Neural cell (in vitro differentiated cells): ENCODE results near the gene SFTPA2. TPM values are rescaled to one million over a fixed set of nuclear protein-coding genes. Genes with fewer than 3 reads are reported as not detected.

Experiments used
- H2AFZ ChIP-seq: fragments of 200-600, 300-800 bp; sonication (generic), shearing (Covaris generic); 2 replicates; pipeline ENCODE4 v1.6.0; 2014; ENCODE audit warnings: low read depth, mild to moderate bottlenecking, antibody characterized with exemption, low read length, moderate library complexity
- H3F3A ChIP-seq: fragments of 200-600 bp; shearing (Covaris generic); 2 replicates; pipeline ENCODE4 v1.6.1; 2016; ENCODE audit warnings: mild to moderate bottlenecking, moderate library complexity, mixed read lengths, antibody characterized with exemption, low read length; ENCODE audit not compliant: insufficient read depth, poor library complexity, severe bottlenecking
- H3K27ac ChIP-seq: fragments of 200-600, 300-800 bp; sonication (generic), shearing (Covaris generic); 2 replicates; pipeline ENCODE4 v1.5.1; 2014; ENCODE audit warnings: mild to moderate bottlenecking, low read length, moderate library complexity
- H3K27me3 ChIP-seq: fragments of 300-800, 200-600 bp; sonication (generic), shearing (Covaris generic); 2 replicates; pipeline ENCODE4 v1.6.0; 2014; ENCODE audit warnings: mild to moderate bottlenecking, low read depth, low read length, moderate library complexity; ENCODE audit not compliant: insufficient read depth
- H3K36me3 ChIP-seq: fragments of 300-800, 200-600 bp; sonication (generic), shearing (Covaris generic); 2 replicates; pipeline ENCODE4 v1.5.1; 2014; ENCODE audit warnings: mild to moderate bottlenecking, antibody characterized with exemption, low read length, moderate library complexity; ENCODE audit not compliant: insufficient read depth
- H3K4me2 ChIP-seq: fragments of 300-800, 200-600 bp; sonication (generic), shearing (Covaris generic); 2 replicates; pipeline ENCODE4 v1.6.0; 2014; ENCODE audit warnings: mild to moderate bottlenecking, low read length
- H3K4me3 ChIP-seq: fragments of 300-800, 200-600 bp; sonication (generic), shearing (Covaris generic); 2 replicates; pipeline ENCODE4 v1.5.1; 2014; ENCODE audit warnings: mild to moderate bottlenecking, low read length, moderate library complexity
- H3K79me2 ChIP-seq: fragments of 200-600 bp; shearing (Covaris generic); replicated peaks from 2 replicates; pipeline ENCODE4 v1.6.0; 2014; ENCODE audit warnings: mild to moderate bottlenecking, low read length, moderate library complexity; ENCODE audit not compliant: insufficient read depth
- H3K9ac ChIP-seq: fragments of 300-800, 200-600 bp; sonication (generic), shearing (Covaris generic); 2 replicates; pipeline ENCODE4 v1.6.1; 2016; ENCODE audit warnings: mild to moderate bottlenecking, low read length, mixed read lengths
- H3K9me2 ChIP-seq: fragments of 200-600 bp; shearing (Covaris generic); 2 replicates; pipeline ENCODE4 v1.6.1; 2016; ENCODE audit warnings: mild to moderate bottlenecking, low read length, mixed read lengths; ENCODE audit not compliant: insufficient read depth
- H3K9me3 ChIP-seq: fragments of 200-600, 300-800 bp; sonication (generic), shearing (Covaris generic); 2 replicates; pipeline ENCODE4 v1.6.1; 2016; ENCODE audit warnings: mild to moderate bottlenecking, mixed run types, low read length, moderate library complexity, mixed read lengths
- H4K20me1 ChIP-seq: fragments of 200-600 bp; shearing (Covaris generic); 2 replicates; pipeline ENCODE4 v1.6.1; 2016; ENCODE audit warnings: mild to moderate bottlenecking, mixed run types; ENCODE audit not compliant: insufficient read depth
- EP300 ChIP-seq: fragments of 450-650 bp; conservative IDR thresholded peaks from 2 replicates; pipeline ENCODE4 v1.6.1; 2014; ENCODE audit warnings: antibody characterized with exemption, mild to moderate bottlenecking, moderate library complexity; ENCODE audit not compliant: poor library complexity, severe bottlenecking
- EZH2 ChIP-seq: fragments of 200-600, 300-800 bp; shearing (Covaris generic), sonication (generic); IDR thresholded peaks from 2 replicates; pipeline ENCODE4 v1.6.1; 2014; ENCODE audit warnings: antibody characterized with exemption, low read length, borderline replicate concordance, mild to moderate bottlenecking; ENCODE audit not compliant: insufficient read depth, poor library complexity, severe bottlenecking
- MXI1 ChIP-seq: fragments of 450-650 bp; conservative IDR thresholded peaks from 2 replicates; pipeline ENCODE4 v1.6.1; 2014; ENCODE audit warnings: antibody characterized with exemption, mild to moderate bottlenecking; ENCODE audit not compliant: poor library complexity, severe bottlenecking
- POLR2AphosphoS5 ChIP-seq: IDR thresholded peaks from 2 replicates; pipeline ENCODE4 v1.6.1; 2012
- RAD21 ChIP-seq: fragments of 450-650 bp; conservative IDR thresholded peaks from 2 replicates; pipeline ENCODE4 v1.6.1; 2014; ENCODE audit warnings: antibody characterized with exemption, mild to moderate bottlenecking, moderate library complexity
- SMC3 ChIP-seq: fragments of 450-650 bp; conservative IDR thresholded peaks from 2 replicates; pipeline ENCODE4 v1.6.1; 2014; ENCODE audit warnings: antibody characterized with exemption, mild to moderate bottlenecking, moderate library complexity; ENCODE audit not compliant: poor library complexity
- TAF1 ChIP-seq: IDR thresholded peaks from 2 replicates; pipeline ENCODE4 v1.6.1; 2012; ENCODE audit warnings: low read depth
- polyA plus RNA-seq: library from polyadenylated mRNA; depleted of rRNA; stranded (reverse); fragments of >200 nt; gene quantifications from 2 replicates; pipeline ENCODE4 v1.2.3, GENCODE V29; 2014
- TF ChIP-seq, protein P1 (sequence below): fragments of 450-650 bp; IDR thresholded peaks from 2 replicates; pipeline ENCODE4 v1.5.1; 2014; ENCODE audit warnings: antibody characterized with exemption, mild to moderate bottlenecking, moderate library complexity; ENCODE audit not compliant: poor library complexity, severe bottlenecking
- TF ChIP-seq, protein P2 (sequence below): IDR thresholded peaks from 2 replicates; pipeline ENCODE4 v1.6.1; 2012; ENCODE audit warnings: borderline replicate concordance

Gene SFTPA2
- polyA plus RNA-seq, 1 donor from 2014 or later, result 0.48 TPM

DNA sequence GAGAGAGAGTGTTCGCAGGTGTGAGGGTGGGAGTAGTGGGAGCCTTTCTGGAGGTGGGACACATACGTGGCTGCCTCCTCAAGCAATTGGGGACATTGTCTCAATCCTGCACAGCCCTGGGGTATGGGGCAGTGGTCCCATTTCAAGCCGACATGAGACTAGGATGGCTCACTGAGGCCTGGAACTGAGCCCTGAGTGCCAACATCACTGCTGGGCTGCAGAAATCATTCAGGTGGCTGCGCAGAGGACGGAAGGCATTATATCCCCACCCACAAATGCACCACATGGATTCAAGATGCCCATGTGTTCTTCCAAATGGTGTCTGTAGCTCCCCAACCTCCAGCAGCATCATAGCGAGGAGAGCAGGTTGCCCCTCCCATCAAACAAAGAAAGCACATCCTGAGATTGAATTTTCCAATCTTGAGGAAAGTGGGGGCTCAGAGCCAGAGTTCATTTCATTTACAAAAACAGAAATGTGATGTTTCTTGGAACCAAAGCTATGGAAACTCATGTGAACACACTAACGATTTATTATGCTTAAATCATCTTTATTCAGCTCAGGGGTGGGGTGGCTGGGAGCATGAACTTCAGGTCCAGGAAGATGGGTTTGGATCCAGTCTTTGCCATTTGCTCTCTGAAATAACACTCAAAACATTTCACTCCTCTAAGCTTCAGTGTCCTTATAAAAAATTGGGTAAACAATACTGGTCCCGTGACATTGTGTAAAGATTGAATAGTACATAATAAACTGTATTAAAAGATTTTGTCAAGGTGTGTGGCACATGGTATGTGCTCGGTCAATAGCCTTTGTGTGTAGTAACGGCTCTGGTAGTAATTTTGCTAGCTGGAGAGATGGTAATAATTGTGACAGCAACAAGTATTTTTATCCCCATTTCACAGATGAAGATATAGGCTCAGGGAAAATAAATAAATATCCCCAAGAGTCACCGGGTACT, 4.6 kb downstream of the SFTPA2 start:
- H3K36me3 ChIP-seq, result no peaks in the 10 kb centered on the region
- no peak overlapping the region for H3K27ac ChIP-seq
- no peaks in the 10 kb centered on the region for H3K27me3 ChIP-seq
- H3K79me2 ChIP-seq, result no peaks in the 10 kb centered on the region
- H4K20me1 ChIP-seq, result no peaks in the 10 kb centered on the region
- no peak overlapping the region for H3K9ac ChIP-seq
- H3K4me2 ChIP-seq, result no peak overlapping the region
- no peaks in the 10 kb centered on the region for H3F3A ChIP-seq
- no peak overlapping the region for H2AFZ ChIP-seq
- H3K4me3 ChIP-seq, result no peak overlapping the region
- H3K9me3 ChIP-seq, result no peaks in the 10 kb centered on the region
- TF ChIP-seq TAF1 (no peak), MXI1 (no peak), EZH2 (no peak), SMC3 (no peak), RAD21 (no peak), POLR2AphosphoS5 (no peak), EP300 (no peak)
- TF ChIP-seq, protein P1, sequence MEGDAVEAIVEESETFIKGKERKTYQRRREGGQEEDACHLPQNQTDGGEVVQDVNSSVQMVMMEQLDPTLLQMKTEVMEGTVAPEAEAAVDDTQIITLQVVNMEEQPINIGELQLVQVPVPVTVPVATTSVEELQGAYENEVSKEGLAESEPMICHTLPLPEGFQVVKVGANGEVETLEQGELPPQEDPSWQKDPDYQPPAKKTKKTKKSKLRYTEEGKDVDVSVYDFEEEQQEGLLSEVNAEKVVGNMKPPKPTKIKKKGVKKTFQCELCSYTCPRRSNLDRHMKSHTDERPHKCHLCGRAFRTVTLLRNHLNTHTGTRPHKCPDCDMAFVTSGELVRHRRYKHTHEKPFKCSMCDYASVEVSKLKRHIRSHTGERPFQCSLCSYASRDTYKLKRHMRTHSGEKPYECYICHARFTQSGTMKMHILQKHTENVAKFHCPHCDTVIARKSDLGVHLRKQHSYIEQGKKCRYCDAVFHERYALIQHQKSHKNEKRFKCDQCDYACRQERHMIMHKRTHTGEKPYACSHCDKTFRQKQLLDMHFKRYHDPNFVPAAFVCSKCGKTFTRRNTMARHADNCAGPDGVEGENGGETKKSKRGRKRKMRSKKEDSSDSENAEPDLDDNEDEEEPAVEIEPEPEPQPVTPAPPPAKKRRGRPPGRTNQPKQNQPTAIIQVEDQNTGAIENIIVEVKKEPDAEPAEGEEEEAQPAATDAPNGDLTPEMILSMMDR, result no peak
- TF ChIP-seq, protein P2, sequence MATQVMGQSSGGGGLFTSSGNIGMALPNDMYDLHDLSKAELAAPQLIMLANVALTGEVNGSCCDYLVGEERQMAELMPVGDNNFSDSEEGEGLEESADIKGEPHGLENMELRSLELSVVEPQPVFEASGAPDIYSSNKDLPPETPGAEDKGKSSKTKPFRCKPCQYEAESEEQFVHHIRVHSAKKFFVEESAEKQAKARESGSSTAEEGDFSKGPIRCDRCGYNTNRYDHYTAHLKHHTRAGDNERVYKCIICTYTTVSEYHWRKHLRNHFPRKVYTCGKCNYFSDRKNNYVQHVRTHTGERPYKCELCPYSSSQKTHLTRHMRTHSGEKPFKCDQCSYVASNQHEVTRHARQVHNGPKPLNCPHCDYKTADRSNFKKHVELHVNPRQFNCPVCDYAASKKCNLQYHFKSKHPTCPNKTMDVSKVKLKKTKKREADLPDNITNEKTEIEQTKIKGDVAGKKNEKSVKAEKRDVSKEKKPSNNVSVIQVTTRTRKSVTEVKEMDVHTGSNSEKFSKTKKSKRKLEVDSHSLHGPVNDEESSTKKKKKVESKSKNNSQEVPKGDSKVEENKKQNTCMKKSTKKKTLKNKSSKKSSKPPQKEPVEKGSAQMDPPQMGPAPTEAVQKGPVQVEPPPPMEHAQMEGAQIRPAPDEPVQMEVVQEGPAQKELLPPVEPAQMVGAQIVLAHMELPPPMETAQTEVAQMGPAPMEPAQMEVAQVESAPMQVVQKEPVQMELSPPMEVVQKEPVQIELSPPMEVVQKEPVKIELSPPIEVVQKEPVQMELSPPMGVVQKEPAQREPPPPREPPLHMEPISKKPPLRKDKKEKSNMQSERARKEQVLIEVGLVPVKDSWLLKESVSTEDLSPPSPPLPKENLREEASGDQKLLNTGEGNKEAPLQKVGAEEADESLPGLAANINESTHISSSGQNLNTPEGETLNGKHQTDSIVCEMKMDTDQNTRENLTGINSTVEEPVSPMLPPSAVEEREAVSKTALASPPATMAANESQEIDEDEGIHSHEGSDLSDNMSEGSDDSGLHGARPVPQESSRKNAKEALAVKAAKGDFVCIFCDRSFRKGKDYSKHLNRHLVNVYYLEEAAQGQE, result no peak
- H3K9me2 ChIP-seq, result no peaks in the 10 kb centered on the region

GRCh38 chr10:79552143-79552542, 8.1 kb downstream of the SFTPA2 start:
- Histone ChIP-seq H3K27me3 (no peaks in the 10 kb centered on the region), H3K27ac (no peak overlapping the region), H3F3A (no peaks in the 10 kb centered on the region), H3K9me2 (no peaks in the 10 kb centered on the region), H2AFZ (no peak overlapping the region), H3K79me2 (no peaks in the 10 kb centered on the region), H3K4me2 (no peak overlapping the region), H4K20me1 (no peaks in the 10 kb centered on the region), H3K9me3 (no peaks in the 10 kb centered on the region), H3K4me3 (no peak overlapping the region), H3K36me3 (no peaks in the 10 kb centered on the region), H3K9ac (no peak overlapping the region)
- TF ChIP-seq, protein P1, result no peak
- TF ChIP-seq POLR2AphosphoS5, result no peak
- no peak for TF ChIP-seq MXI1
- TF ChIP-seq EP300, result no peak
- TF ChIP-seq, protein P2, result no peak
- no peak for TF ChIP-seq SMC3
- TF ChIP-seq RAD21, result no peak
- no peak for TF ChIP-seq TAF1
- no peak for TF ChIP-seq EZH2
